HG03442 (cell line): Measurements from ENCODE around the gene KIRREL3.
"Not testable (repeated sequence)": the region's sequence is repeated elsewhere in the genome, so short reads cannot be mapped to it uniquely, and the experiment has no call there.

Experiments used
- ATAC-seq: cut with Tn5 transposase; IDR thresholded peaks from one replicate; pipeline ENCODE4 v1.9.1; 2021; ENCODE audit warnings: mild to moderate bottlenecking, moderate library complexity; ENCODE audit not compliant: unreplicated experiment

Gene KIRREL3

DNA sequence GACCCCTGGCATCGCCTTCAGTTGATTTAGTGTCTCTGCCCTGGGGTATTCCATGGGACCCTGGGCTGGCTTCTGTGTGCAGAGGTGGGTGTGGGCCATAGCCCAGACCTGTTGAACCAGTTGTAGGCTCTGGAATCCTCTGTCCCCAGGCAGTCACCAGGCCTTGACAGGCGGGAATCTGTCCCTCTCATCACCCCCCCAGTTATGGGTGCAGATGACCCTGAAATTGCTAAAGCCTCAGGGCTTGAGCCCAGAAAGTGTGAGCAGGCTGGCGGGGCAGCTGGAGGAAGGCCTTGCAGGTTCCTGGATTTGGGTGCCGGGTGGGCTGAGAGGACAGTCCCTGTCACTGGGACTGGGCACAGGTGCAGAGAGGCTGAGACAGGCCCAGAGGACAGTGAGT, 617.9 kb downstream of the KIRREL3 start:
- not testable (repeated sequence) for ATAC-seq

- ATAC-seq: not testable (repeated sequence)
Measured at GRCh38 chr11:126381960-126382359, 618.6 kb downstream of the KIRREL3 start.

GRCh38 chr11:126380909-126381308, 619.7 kb downstream of the KIRREL3 start:
- ATAC-seq: no peak

DNA sequence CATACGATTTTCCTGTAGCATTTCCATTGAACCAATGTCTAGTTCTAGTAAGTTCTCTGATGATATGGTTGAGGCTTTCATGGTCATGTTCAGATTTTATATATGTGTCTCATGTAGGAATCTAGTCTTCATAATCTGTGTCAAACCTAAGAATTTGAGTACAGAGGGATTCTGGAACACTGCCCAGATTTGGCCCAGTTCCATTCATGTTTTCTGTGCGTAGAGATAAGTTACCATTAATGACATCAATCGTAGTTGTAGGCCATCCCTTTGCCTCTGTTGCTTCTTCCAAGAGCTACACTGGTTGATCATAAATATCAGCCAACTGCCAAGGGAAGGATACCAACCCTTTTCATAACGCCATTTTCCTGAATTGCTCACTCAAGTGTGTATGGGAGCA, 621.8 kb downstream of the KIRREL3 start:
- no peak for ATAC-seq

GRCh38 chr11:126375726-126376125, 624.8 kb downstream of the KIRREL3 start:
- ATAC-seq: no peak

GRCh38 chr11:126374562-126375300, 625.8 kb downstream of the KIRREL3 start:
- ATAC-seq: not testable (repeated sequence)

GRCh38 chr11:126373389-126374066, 627.0 kb downstream of the KIRREL3 start:
- ATAC-seq: not testable (repeated sequence)
